IPS DF 19.7 (cell line): Measurements from ENCODE around the gene KRTAP4-8.
"Not testable (repeated sequence)": the region's sequence is repeated elsewhere in the genome, so short reads cannot be mapped to it uniquely, and the experiment has no call there.

Experiments used
- DNase-seq: peaks from one replicate; pipeline ENCODE4 v3.0.0-alpha.2; 2013; ENCODE audit warnings: low read depth, low spot score

The KRTAP4-8 gene

DNA sequence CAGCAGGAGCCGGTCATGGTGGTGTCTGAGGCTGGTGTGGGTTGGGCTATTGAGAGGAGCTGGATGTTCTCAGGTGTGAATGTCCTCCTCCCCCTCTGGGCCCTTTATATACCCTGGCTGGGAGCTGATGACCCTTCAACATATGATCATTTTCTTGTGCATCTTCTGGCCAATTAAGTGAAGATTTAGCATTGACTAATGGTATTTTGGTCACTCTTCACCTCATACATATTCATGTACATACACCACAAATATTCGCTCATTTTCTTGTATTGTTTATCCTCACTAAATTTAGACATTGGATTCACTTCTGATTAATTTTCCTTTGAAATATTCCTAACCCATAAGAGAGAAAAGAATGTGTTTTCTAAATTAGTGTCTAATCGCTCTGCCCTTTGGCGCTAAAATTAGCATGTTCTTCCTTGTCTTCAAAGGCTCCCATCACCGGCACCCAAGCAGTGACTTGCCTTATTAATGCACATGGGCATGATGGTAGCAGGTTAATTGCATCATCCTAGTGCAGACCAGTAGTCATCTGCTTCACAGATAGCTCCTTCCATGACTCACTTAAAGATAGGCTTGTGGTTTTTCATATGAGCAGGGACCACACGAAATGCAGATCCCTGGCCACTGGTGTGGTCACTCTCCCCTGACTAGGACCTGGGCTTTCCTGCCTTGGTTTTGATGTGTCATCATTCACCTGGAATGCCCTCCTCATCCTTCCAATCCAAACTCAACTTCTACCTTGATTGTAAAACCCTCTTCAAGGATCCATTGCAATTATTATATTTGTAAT lies 31.9 kb downstream of the KRTAP4-8 start, which contains the start of gene KRTAP2-4:
Gene KRTAP2-4, minus strand, starts transcription at position 51 of the 796 bp plus-strand sequence. Its CDS starts 34 bp downstream, at position 17.
- DNase-seq, result no peak

DNA sequence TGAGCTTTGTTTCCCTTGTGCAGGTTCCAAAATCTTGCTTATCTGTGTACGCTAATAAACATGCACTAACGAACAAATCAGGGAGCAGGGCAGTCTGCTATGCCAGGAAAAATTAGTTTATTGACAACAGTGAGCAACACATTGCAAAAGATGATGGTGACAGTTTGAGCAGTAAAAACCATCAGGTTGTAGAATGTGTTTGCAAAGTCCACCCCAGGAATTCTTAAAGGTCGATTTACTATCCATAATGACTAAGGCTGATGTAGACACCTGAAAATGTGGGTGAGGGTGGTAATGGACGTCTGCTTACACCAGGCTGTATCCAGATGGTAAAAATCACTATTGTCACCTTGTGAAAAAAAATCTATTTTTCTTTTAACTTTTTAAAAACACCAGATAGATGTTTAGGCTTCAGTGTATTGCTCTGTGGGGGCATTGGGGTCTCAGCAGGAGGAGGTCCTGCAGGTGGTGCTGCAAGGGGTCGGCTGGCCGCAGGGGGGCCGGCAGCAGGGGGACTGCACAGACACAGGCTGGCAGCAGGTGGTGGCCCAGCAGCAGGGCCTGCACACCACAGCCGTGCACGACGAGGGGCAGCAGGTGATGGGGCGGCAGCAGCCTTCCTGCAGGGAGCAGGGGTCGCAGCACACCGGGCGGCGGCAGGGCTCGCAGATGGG lies 32.8 kb downstream of the KRTAP4-8 start:
- DNase-seq, result not testable (repeated sequence)

DNA sequence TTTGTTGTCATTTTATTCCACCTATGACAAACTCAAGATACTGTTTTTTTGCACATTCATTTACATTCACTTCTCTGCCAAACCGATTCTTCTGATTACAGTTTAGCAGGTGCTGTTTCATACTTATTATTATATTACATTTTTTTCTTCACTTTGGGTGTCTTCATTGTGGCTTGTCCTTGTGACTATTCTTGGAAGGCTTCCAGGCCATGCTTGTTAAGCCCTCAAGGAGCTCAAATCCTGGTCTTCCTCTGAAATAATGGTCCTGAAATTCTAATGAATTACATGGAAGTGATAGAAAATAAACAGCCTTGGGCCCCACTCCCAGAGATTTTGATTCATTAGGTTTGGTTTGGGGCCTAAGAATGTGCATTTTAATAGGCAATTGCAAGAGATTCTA lies 33.6 kb downstream of the KRTAP4-8 start:
- DNase-seq, result no peak

DNA sequence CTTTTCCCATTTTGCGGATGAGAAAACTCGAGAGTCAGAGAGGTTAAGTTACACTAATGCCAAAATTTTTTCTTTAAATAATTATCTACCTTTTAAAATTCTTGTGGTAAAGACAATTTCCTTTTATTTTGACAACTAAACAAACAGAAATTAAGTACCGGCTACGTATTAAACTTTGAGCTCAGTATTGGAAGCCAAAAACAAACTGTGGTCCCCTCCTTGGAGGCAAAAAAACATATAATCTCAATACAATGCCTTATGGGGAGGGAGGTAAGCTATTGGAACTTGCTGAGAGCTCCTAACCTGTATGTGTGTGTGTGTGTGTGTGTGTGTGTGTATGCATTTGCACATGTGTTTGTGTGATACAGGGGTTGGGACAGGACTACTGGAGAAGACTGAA lies 34.5 kb downstream of the KRTAP4-8 start:
- no peak for DNase-seq

DNA sequence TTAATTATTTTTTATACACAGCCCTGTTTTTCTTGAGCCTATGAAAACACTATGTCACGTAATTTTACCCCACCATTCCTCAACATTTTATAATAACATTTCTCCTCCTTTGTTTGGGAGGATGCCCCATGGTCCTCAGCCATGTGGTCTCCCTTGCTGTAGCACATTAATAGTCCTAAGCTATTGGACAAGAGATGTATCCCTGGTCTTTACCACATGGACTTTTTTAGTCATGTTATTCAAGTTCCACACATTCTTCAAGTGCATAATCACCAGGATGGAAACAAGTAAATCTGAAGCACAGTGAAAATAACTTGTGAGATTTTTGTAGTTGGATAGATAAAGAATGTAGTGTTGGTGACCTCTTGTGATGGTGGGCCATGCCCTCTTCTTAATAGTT lies 36.0 kb downstream of the KRTAP4-8 start:
- DNase-seq, result no peak

DNA sequence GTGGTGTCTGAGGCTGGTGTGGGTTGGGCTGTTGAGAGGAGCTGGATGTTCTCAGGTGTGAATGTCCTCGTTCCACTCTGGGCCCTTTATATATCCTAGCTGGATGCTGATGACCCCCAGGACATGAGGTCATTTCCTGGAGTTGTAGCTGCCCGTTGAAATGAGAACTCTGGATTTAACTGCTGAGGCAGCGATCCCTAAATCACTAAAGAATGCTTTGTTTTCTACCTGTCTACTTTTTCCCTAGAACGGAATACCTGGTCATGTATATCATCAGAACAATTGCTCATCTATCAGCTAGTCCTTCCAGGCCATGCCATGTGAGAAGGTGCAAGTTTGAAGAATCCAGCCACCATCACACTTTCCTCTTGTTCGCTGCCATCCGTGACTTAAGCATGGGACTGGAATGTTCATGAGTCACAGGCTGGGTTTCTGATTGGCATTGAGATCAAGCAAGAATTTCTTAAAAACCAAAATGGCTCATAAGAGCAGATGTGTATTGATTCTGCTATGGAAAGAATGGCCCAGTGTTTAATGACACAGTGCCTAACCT lies 37.8 kb downstream of the KRTAP4-8 start, which contains the start of gene KRTAP2-3:
Gene KRTAP2-3, minus strand, starts transcription at position 63 of the 553 bp plus-strand sequence. CDS start 64 bp downstream, outside the sequence.
- DNase-seq, result no peak

DNA sequence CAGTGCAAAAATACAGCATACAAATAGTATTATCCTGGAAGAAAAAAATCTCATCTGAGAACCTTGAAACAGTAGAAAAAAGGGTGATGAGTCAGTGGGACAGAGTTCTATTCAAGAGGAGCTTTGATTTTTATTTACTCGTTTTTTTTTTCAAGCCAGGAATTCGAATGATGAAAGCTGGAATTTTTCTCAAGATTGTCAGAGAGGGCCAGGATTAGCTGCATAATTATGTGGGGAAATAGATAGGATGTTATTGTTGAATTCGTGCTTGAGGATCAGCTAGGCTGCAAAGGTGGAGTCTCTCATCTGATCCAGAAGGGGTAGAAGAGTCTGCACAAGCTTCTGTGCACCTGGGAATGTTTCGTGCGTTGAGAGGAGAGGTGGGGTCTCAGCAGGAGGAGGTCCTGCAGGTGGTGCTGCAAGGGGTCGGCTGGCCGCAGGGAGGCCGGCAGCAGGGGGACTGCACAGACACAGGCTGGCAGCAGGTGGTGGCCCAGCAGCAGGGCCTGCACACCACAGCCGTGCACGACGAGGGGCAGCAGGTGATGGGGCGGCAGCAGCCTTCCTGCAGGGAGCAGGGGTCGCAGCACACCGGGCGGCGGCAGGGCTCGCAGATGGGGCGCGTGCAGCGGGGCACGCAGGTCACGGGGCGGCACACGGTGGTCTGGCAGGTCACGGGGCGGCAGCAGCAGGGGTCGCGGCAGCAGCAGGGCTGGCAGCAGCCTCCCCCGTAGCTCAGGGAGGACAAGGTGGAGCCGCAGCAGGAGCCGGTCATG lies 38.5 kb downstream of the KRTAP4-8 start:
- not testable (repeated sequence) for DNase-seq

DNA sequence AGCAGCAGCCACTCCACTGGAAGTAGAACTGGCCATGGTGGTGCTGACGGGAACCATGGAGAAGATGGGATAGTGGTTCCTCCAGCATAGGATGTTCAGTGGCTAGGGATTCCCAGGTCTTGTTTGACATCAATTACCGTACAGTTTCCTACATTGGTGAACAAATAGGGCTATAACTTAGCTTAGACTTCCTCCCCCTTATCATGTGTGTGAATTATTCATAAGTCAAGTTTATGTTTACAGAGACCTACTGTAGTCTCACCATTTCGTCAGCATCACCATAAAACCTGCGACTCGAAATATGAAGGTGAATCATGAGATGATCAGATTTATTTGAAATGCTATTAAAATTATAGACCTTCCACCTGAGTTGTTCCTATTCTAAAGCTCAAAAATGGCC lies 39.2 kb downstream of the KRTAP4-8 start:
- no peak for DNase-seq

DNA sequence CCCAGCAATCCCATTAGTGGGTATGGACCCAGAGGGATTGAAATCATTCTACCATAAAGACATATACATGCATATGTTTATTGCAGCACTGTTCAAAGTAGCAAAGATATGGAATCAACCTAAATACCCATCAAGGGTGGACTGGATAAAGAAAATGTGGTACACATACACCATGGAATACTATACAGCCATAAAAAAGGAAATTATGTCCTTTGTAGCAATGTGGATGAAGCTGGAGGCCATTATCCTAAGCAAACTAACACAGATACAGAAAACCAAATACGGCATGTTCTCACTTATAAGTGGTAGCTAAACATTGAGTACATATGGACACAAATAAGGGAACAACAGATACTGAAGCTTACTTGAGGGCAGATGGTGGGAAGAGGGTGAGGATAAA lies 40.4 kb downstream of the KRTAP4-8 start:
- DNase-seq, result no peak

DNA sequence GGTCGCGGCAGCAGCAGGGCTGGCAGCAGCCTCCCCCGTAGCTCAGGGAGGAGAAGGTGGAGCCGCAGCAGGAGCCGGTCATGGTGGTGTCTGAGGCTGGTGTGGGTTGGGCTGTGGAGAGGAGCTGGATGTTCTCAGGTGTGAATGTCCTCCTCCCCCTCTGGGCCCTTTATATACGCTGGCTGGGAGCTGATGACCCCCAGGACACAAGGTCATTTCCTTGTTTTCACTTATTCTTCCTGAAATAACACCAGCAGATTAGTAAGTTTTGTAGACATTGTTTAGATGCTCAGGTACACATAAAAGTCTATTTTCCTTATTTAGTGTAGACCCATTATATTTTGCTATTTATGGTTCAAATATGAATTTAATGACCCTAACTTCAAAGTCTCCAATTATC lies 42.8 kb downstream of the KRTAP4-8 start, which contains the start of gene KRTAP2-2:
Gene KRTAP2-2, minus strand, starts transcription at position 101 of the 400 bp plus-strand sequence. Its CDS starts 19 bp downstream, at position 82.
- DNase-seq, result not testable (repeated sequence)

DNA sequence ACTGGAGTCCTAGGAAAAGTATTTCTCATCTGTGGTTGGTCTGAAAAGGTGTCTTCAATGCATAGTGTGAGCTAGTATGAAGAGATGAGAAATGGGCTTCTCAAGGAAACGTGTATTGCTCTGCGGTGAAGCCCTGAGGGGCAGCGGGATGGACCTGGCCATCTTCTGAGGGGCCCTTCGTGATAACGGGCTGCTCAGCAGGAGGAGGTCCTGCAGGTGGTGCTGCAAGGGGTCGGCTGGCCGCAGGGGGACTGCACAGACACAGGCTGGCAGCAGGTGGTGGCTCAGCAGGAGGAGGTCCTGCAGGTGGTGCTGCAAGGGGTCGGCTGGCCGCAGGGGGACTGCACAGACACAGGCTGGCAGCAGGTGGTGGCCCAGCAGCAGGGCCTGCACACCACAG lies 43.4 kb downstream of the KRTAP4-8 start:
- DNase-seq, result not testable (repeated sequence)

DNA sequence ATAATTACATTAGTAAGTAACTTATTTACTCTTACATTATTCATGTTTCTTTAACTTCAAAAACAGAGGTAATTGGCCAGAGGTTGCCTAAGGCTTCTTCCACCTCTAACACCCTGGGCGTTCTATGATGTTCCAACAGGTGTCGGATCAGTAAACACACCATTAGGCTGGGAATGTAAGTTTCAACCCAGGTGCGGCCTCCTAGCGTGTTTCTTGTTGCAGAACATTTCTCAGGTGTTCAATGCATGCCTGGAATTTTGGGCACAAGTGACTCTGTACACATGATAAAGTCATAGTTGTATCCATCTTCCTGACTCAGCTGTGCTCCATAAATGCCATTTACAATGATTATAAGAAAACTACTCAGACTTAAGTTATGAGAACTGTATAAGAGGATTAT lies 43.9 kb downstream of the KRTAP4-8 start:
- no peak for DNase-seq

DNA sequence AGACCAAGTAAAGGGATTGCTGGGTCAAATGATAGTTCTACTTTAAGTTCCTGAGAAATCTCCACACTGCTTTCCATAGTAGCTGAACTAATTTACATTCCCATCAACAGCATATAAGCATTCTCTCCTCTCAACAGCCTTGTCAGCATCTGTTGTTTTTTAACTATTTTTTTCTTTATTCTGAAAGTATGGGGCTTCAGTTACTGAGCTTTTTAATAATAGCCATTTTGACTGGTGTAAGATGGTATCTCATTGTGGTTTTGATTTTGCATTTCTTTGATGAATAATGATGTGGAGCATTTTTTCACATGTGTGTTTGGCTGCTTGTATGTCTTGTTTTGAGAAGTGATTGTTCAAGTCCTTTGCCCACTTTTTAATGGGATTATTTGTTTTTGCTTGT lies 45.4 kb downstream of the KRTAP4-8 start:
- DNase-seq, result no peak

DNA sequence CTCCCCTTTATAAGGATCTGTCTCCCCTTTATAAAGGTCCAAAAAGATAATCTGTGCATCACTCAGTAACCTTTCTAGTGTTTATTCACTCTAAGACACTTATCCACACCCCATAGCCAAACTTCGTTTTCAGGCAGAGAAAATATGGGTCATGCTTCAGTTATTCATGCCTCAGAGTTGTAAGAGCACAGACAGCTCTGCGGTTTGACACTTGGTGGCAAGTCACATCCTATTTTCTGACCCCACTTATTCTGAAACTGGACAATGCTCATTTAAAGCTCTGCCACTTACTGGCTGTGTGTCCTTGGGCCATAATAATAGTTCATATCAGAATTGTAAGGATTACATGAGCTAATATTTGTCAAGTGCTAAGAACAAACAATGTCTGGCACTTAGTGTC lies 48.8 kb downstream of the KRTAP4-8 start:
- no peak for DNase-seq

DNA sequence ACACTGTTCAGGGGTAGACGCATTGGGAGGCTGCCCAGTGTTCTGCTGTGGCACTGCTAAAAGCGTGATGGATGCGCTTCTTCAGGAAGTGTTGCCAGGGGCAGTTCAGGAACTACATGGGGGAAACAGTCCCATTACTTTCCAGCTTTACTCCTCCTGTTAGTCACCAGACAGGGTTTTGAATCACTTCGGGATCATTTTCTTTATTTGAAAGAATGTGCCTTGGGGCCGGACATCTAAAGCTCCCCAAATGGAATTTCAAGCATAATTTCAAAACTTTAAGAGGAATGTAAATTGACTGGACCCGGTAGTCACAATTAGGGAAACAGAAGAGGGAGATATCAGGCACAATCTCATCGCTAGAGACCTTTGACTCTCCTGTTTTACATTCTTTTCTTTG lies 49.5 kb downstream of the KRTAP4-8 start:
- no peak for DNase-seq
